ENCODE data around the gene SPTLC2. TPM values are rescaled to one million over a fixed set of nuclear protein-coding genes. Genes with fewer than 3 reads are reported as not detected.

Gene SPTLC2
- total and polyA plus RNA-seq, 2 of the 8 experiments (the other 6 are each of a cell fraction or from before 2014, with no cell fraction given), result 8.9 to 35.1 TPM

DNA sequence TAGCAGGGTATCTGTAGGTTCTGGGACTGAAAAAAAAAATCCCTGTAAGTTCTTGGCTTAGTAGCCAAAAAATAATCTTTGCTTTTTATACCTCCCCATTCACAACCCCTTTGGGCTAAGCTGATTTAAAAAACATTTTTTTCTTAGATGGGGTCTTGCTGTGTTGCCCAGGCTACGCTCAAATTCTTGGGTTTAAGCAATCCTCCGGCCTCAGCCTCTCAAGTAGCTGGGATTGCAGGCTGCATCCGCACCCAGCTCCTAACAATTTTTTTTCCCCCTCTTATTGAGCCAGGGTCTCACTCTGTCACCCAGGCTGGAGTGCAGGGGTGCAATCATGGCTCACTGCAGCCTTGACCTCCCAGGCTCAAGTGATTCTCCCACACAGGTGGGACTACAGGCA lies 108.7 kb downstream of the SPTLC2 start:
- CTCF ChIA-PET (ENCODE audit: partially characterized antibody), result interaction anchor here (0.7 to 1.5 kb wide), 3 partner anchors 14 to 358 kb away, joined by 3 to 4 read pairs (median 4); no protein-coding TSS in a partner anchor
- POLR2A ChIA-PET (ENCODE audit: partially characterized antibody), result no interaction called here
- no peak for TF ChIP-seq RFX5 (IDR thresholded peaks at IDR 0.05; ENCODE audit: borderline replicate concordance, low read depth, low read length)
- TF ChIP-seq HDAC2 (IDR thresholded peaks at IDR 0.05; ENCODE audit: borderline replicate concordance in 1 of 2, low read depth in 2 of 2, low read length in 2 of 2), result no peak
- no peak for TF ChIP-seq GABPA (IDR thresholded peaks at IDR 0.05; ENCODE audit: borderline replicate concordance, insufficient read depth, low read length)
- no peak for TF ChIP-seq CHD2 (IDR thresholded peaks at IDR 0.05; ENCODE audit: low read length)
- TF ChIP-seq TBP (IDR thresholded peaks at IDR 0.05; ENCODE audit: low read depth, low read length), result no peak
- TF ChIP-seq TAF7 (optimal IDR thresholded peaks at IDR 0.05; ENCODE audit: borderline replicate concordance, low read depth, low read length), result no peak
- no peak for TF ChIP-seq POU5F1 (IDR thresholded peaks at IDR 0.05; ENCODE audit: low read depth, low read length)
- no peak for TF ChIP-seq CREB1 (IDR thresholded peaks at IDR 0.05)
- no peak for TF ChIP-seq TEAD4 (IDR thresholded peaks at IDR 0.05; ENCODE audit: low read depth, low read length)
- TF ChIP-seq EZH2 (IDR thresholded peaks at IDR 0.05; ENCODE audit: low read depth, low read length, severe bottlenecking), result no peak
- TF ChIP-seq, protein P1, sequence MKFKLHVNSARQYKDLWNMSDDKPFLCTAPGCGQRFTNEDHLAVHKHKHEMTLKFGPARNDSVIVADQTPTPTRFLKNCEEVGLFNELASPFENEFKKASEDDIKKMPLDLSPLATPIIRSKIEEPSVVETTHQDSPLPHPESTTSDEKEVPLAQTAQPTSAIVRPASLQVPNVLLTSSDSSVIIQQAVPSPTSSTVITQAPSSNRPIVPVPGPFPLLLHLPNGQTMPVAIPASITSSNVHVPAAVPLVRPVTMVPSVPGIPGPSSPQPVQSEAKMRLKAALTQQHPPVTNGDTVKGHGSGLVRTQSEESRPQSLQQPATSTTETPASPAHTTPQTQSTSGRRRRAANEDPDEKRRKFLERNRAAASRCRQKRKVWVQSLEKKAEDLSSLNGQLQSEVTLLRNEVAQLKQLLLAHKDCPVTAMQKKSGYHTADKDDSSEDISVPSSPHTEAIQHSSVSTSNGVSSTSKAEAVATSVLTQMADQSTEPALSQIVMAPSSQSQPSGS (IDR thresholded peaks at IDR 0.05; ENCODE audit: low read length), result no peak
- TF ChIP-seq, protein P2, sequence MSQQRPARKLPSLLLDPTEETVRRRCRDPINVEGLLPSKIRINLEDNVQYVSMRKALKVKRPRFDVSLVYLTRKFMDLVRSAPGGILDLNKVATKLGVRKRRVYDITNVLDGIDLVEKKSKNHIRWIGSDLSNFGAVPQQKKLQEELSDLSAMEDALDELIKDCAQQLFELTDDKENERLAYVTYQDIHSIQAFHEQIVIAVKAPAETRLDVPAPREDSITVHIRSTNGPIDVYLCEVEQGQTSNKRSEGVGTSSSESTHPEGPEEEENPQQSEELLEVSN (IDR thresholded peaks at IDR 0.05), result no peak

More for the DNA sequence above, 108.7 kb downstream of the SPTLC2 start:
- Histone ChIP-seq H4K8ac (ENCODE audit: extremely low read depth, insufficient read depth, low read length) (no peak overlapping the region), H3K79me1 (ENCODE audit: low read depth, low read length) (no peaks in the 10 kb centered on the region), H3K27ac (ENCODE audit: low read depth, low read length) (no peak overlapping the region), H3K4ac (replicated peaks; ENCODE audit: insufficient read length, low read depth, low read length) (no peak overlapping the region), H3K4me1 (replicated peaks in 1 of 4; ENCODE audit: control insufficient read depth in 3 of 4, insufficient read depth in 4 of 4, low read length in 3 of 4) (no peaks in the 10 kb centered on the region), H3K56ac (replicated peaks; ENCODE audit: insufficient read length, low read depth, low read length) (no peak overlapping the region), H3K23me2 (ENCODE audit: low read depth, low read length) (no peaks in the 10 kb centered on the region), H3K4me2 (ENCODE audit: insufficient read depth in 1 of 2, low read depth in 2 of 2, low read length in 2 of 2) (no peak overlapping the region), H3K9ac (replicated peaks in 1 of 4; ENCODE audit: extremely low read depth in 1 of 4, low read depth in 3 of 4, low read length in 3 of 4) (no peak overlapping the region), H3K79me2 (ENCODE audit: control insufficient read depth in 1 of 2, insufficient read depth in 2 of 2, low read length in 2 of 2) (no peaks in the 10 kb centered on the region), H3K27me3 (replicated peaks in 1 of 4; ENCODE audit: control insufficient read depth in 3 of 4, extremely low read depth in 1 of 4, insufficient read depth in 3 of 4, low read length in 3 of 4) (no peaks in the 10 kb centered on the region), H3K23ac (ENCODE audit: insufficient read length) (no peak overlapping the region), H2BK15ac (ENCODE audit: low read length) (no peak overlapping the region), H4K91ac (replicated peaks; ENCODE audit: insufficient read length, low read length) (no peak overlapping the region), H3K18ac (ENCODE audit: extremely low read depth, low read length) (no peak overlapping the region), H2BK5ac (ENCODE audit: low read depth, low read length) (no peak overlapping the region), H4K20me1 (replicated peaks in 1 of 2; ENCODE audit: control insufficient read depth in 1 of 2, insufficient read depth in 2 of 2, low read length in 2 of 2) (no peaks in the 10 kb centered on the region), H3K9me3 (ENCODE audit: insufficient read depth in 2 of 2, low read depth in 1 of 2, low read length in 1 of 2) (no peaks in the 10 kb centered on the region), H2BK120ac (replicated peaks; ENCODE audit: low read depth, low read length) (no peak overlapping the region), H3K4me3 (ENCODE audit: extremely low read depth in 1 of 4, insufficient read depth in 2 of 4, low read depth in 3 of 4, low read length in 4 of 4) (no peak overlapping the region), H2AK5ac (ENCODE audit: low read depth, low read length) (no peak overlapping the region), H4K5ac (ENCODE audit: insufficient read length, low read depth, low read length) (no peak overlapping the region), H2BK20ac (ENCODE audit: low read length) (no peak overlapping the region), H2AFZ (ENCODE audit: low read length) (no peak overlapping the region), H3K14ac (ENCODE audit: insufficient read length) (no peak overlapping the region), H3K36me3 (ENCODE audit: control insufficient read depth in 2 of 4, insufficient read depth in 4 of 4, low read length in 3 of 4) (peaks cover 5 to 15% (median 11%) of the 10 kb centered on the region in 4 experiments), H2BK12ac (ENCODE audit: low read depth, low read length) (no peak overlapping the region)
- FAIRE-seq, result no peak
- 96% methylated on average over 3 of the region's 3 CpGs; no CpG with 5 or more reads in 1 of the 2 experiments for WGBS, 2 experiments (ENCODE audit: extremely low coverage in 1 of 2, insufficient coverage in 1 of 2, insufficient read length in 1 of 2, insufficient replicate concordance in 2 of 2, low coverage in 1 of 2, low lambda C conversion rate in 2 of 2, missing lambda C conversion rate in 1 of 2)
- no peak for DNase-seq (ENCODE audit: low read depth in 1 of 2, low spot score in 2 of 2)
